Small intestine (tissue), 16 donors: ENCODE measurements around the gene CD177. TPM values are rescaled to one million over a fixed set of nuclear protein-coding genes. Genes with fewer than 3 reads are reported as not detected.

Experiments
- DNase-seq, 2 donors: peaks; one replicate each; pipeline versions ENCODE4 v3.0.0 to v3.0.0-alpha.2; 2013
- FAIRE-seq: peaks from 2 replicates; lab custom pipeline; 2012; peaks lifted over from hg19 to GRCh38; lab: Jason Lieb, UNC
- H3K27ac ChIP-seq, 3 donors: one replicate each; pipeline ENCODE4 v1.5.1; 2013; ENCODE audit warnings: low read length in 2 of 3, mild to moderate bottlenecking in 2 of 3, control low read depth in 1 of 3, inconsistent platforms in 1 of 3, low read depth in 1 of 3, moderate library complexity in 1 of 3
- H3K27me3 ChIP-seq, 3 donors: one replicate each; pipeline ENCODE4 v1.6.1; 2013; ENCODE audit warnings: low read length in 3 of 3, inconsistent platforms in 1 of 3; ENCODE audit not compliant: control insufficient read depth in 3 of 3, insufficient read depth in 3 of 3
- H3K36me3 ChIP-seq, 3 donors: one replicate each; pipeline ENCODE4 v1.6.1; 2013; ENCODE audit warnings: low read length in 3 of 3, inconsistent platforms in 1 of 3, low read depth in 1 of 3, mild to moderate bottlenecking in 1 of 3, moderate library complexity in 1 of 3; ENCODE audit not compliant: control insufficient read depth in 3 of 3, insufficient read depth in 2 of 3
- H3K4me1 ChIP-seq, 3 donors: one replicate each; pipeline ENCODE4 v1.6.1; 2013; ENCODE audit warnings: low read length in 2 of 3, inconsistent platforms in 1 of 3, low read depth in 1 of 3, mild to moderate bottlenecking in 1 of 3, moderate library complexity in 1 of 3; ENCODE audit not compliant: control insufficient read depth in 3 of 3, insufficient read depth in 2 of 3
- H3K4me3 ChIP-seq, 3 donors: one replicate each; pipeline ENCODE4 v1.5.1; 2013; ENCODE audit warnings: low read length in 3 of 3, control low read depth in 1 of 3, inconsistent platforms in 1 of 3, low read depth in 1 of 3, mild to moderate bottlenecking in 1 of 3, moderate library complexity in 1 of 3
- H3K9me3 ChIP-seq, 2 donors: one replicate each; pipeline ENCODE4 v1.6.1; 2013; ENCODE audit warnings: low read depth in 1 of 2, low read length in 1 of 2; ENCODE audit not compliant: control insufficient read depth in 2 of 2, insufficient read depth in 1 of 2
- WGBS, 3 donors: extraction: QIAGEN DNeasy Blood & Tissue Kit; methylation state at CpG; one replicate each; pipeline ENCODE4 v1.1.7; 2013; 5-methylcytosine and 5-hydroxymethylcytosine counted together
- long read RNA-seq, 10 donors: transcript quantifications; one replicate each; lab custom pipeline, GENCODE V29; 2026
- polyA plus RNA-seq, 4 donors: library from polyadenylated mRNA; stranded (reverse) in 3 of 4; unstranded in 1 of 4; fragments of 200-250 nt in 3 of 4; fragments of 120-200 nt in 1 of 4; gene quantifications; one replicate each; pipeline versions ENCODE4 v1.2.1 to v1.2.3, GENCODE V29; 2013
- donor health status: healthy with polysubstance abuse.
- donor health status: control.
- donor health status: control.
- donor health status: Bipolar disorder and iron deficiency.
- donor health status: healthy.

The CD177 gene
- under 1 TPM in 1 of 4 donors, not detected in 3; 0.35 TPM for polyA plus RNA-seq
- long read RNA-seq, donor 1 = 0 reads
- long read RNA-seq, donor 2 = 0 reads
- long read RNA-seq, donor 3 = 0 reads
- long read RNA-seq, donor 4 = 0 reads
- long read RNA-seq, donor 5 = 0 reads
- long read RNA-seq, donor 6 = 0 reads
- long read RNA-seq, donor 7 = 0 reads
- long read RNA-seq, donor 8 = 0 reads
- long read RNA-seq, donor 9 = 0 reads
- long read RNA-seq, donor 10 = 0 reads

GRCh38 chr19:43353606-43354304, at the start of gene CD177:
TSS of gene CD177 (plus strand) at chr19:43353686. CDS start at chr19:43353715, 29 bp downstream.
- H3K4me3 ChIP-seq = no peak within 1 kb of the TSS
- H3K9me3 ChIP-seq = no peaks in the 10 kb centered on the region
- no peak within 1 kb of the TSS for H3K27ac ChIP-seq
- H3K36me3 ChIP-seq = no peaks in the 10 kb centered on the region
- WGBS, 3 donors = 28 to 48% (median 42%) methylated on average over 26 to 27 of the region's 27 CpGs
- DNase-seq (no peak), FAIRE-seq (no peak)
- H3K4me1 ChIP-seq = no peaks in the 10 kb centered on the region
- H3K27me3 ChIP-seq = peaks cover 0 to 11% (median 10%) of the 10 kb centered on the region in 3 donors

- peaks cover 0 to 2% (median 0%) of the 10 kb centered on the region in 3 donors for H3K27me3 ChIP-seq
- no peak for FAIRE-seq
Measured at GRCh38 chr19:43305642-43306041, 47.8 kb upstream of the CD177 start.

GRCh38 chr19:43306097-43306496, 47.4 kb upstream of the CD177 start:
- FAIRE-seq (no peak), DNase-seq (no peak)
- H3K36me3 ChIP-seq = no peaks in the 10 kb centered on the region
- WGBS, 3 donors = 83 to 94% (median 92%) methylated on average over 1 of the region's 1 CpG
- no peaks in the 10 kb centered on the region for H3K4me1 ChIP-seq
- H3K27ac ChIP-seq = no peak overlapping the region
- peaks cover 0 to 2% (median 0%) of the 10 kb centered on the region in 3 donors for H3K27me3 ChIP-seq
- H3K9me3 ChIP-seq = no peaks in the 10 kb centered on the region
- no peak overlapping the region for H3K4me3 ChIP-seq

More at GRCh38 chr19:43305642-43306041, 47.8 kb upstream of the CD177 start:
- Histone ChIP-seq H3K27ac (no peak overlapping the region), H3K4me3 (no peak overlapping the region), H3K4me1 (no peaks in the 10 kb centered on the region), H3K9me3 (no peaks in the 10 kb centered on the region), H3K36me3 (no peaks in the 10 kb centered on the region)
- no peak for DNase-seq
- 37 to 50% (median 40%) methylated on average over 5 of the region's 5 CpGs for WGBS, 3 donors

- 41 to 45% (median 42%) methylated on average over 5 of the region's 5 CpGs for WGBS, 3 donors
- FAIRE-seq (no peak), DNase-seq (no peak)
- Histone ChIP-seq H3K36me3 (no peaks in the 10 kb centered on the region), H3K27ac (no peak overlapping the region), H3K4me1 (no peaks in the 10 kb centered on the region), H3K4me3 (no peak overlapping the region), H3K27me3 (peaks cover 0 to 2% (median 0%) of the 10 kb centered on the region in 3 donors), H3K9me3 (no peaks in the 10 kb centered on the region)
Measured at GRCh38 chr19:43308244-43308815, 45.2 kb upstream of the CD177 start.

- WGBS, 3 donors = 64 to 73% (median 66%) methylated on average over 4 of the region's 4 CpGs
- H3K4me1 ChIP-seq = no peaks in the 10 kb centered on the region
- no peak overlapping the region for H3K4me3 ChIP-seq
- peaks cover 0 to 2% (median 0%) of the 10 kb centered on the region in 3 donors for H3K27me3 ChIP-seq
- DNase-seq (no peak), FAIRE-seq (no peak)
- no peaks in the 10 kb centered on the region for H3K9me3 ChIP-seq
- H3K27ac ChIP-seq = no peak overlapping the region
- no peaks in the 10 kb centered on the region for H3K36me3 ChIP-seq
Measured at GRCh38 chr19:43309466-43309865, 44.0 kb upstream of the CD177 start.

- no peaks in the 10 kb centered on the region for H3K36me3 ChIP-seq
- DNase-seq = no peak
- no peaks in the 10 kb centered on the region for H3K4me1 ChIP-seq
- H3K9me3 ChIP-seq = no peaks in the 10 kb centered on the region
- H3K4me3 ChIP-seq = no peak overlapping the region
- 77 to 82% (median 79%) methylated on average over 3 of the region's 3 CpGs for WGBS, 3 donors
- FAIRE-seq = no peak
- H3K27ac ChIP-seq = no peak overlapping the region
- peaks cover 0 to 2% (median 0%) of the 10 kb centered on the region in 3 donors for H3K27me3 ChIP-seq
Measured at GRCh38 chr19:43310221-43310620, 43.3 kb upstream of the CD177 start.

GRCh38 chr19:43311256-43311655, 42.2 kb upstream of the CD177 start:
- FAIRE-seq (no peak), DNase-seq (no peak)
- no peak overlapping the region for H3K4me3 ChIP-seq

GRCh38 chr19:43311706-43312105, 41.8 kb upstream of the CD177 start:
- DNase-seq (no peak), FAIRE-seq (no peak)
- H3K27ac ChIP-seq = no peak overlapping the region
- 69 to 83% (median 81%) methylated on average over 2 of the region's 2 CpGs for WGBS, 3 donors
- H3K4me3 ChIP-seq = no peak overlapping the region
- no peaks in the 10 kb centered on the region for H3K36me3 ChIP-seq
- no peaks in the 10 kb centered on the region for H3K27me3 ChIP-seq
- H3K9me3 ChIP-seq = no peaks in the 10 kb centered on the region
- H3K4me1 ChIP-seq = no peaks in the 10 kb centered on the region

More at GRCh38 chr19:43311256-43311655, 42.2 kb upstream of the CD177 start:
- H3K36me3 ChIP-seq = no peaks in the 10 kb centered on the region
- WGBS, 3 donors = 73 to 75% (median 75%) methylated on average over 6 of the region's 6 CpGs
- no peaks in the 10 kb centered on the region for H3K4me1 ChIP-seq
- no peaks in the 10 kb centered on the region for H3K9me3 ChIP-seq
- H3K27me3 ChIP-seq = no peaks in the 10 kb centered on the region
- H3K27ac ChIP-seq = no peak overlapping the region
